Activated T-cell treated with anti-CD3 and anti-CD28 coated beads, Interleukin-2, amount 50 U/mL, for 48 hours (primary cell): Measurements from ENCODE around the gene LRRC75A.
"Not testable (repeated sequence)": the region's sequence is repeated elsewhere in the genome, so short reads cannot be mapped to it uniquely, and the experiment has no call there.

Experiments used
- DNase-seq, 2 experiments: peaks; one replicate each; pipeline ENCODE4 v3.0.0-alpha.2; 2020

The LRRC75A gene

GRCh38 chr17:16449121-16449570 lies 42.8 kb downstream of the LRRC75A start:
- peak; percentile 49 to 52 for DNase-seq

GRCh38 chr17:16448490-16448889 lies 43.5 kb downstream of the LRRC75A start:
- DNase-seq = no peak

GRCh38 chr17:16447676-16448075 lies 44.3 kb downstream of the LRRC75A start:
- peak in 1 of 2 experiments; percentile 35 for DNase-seq

GRCh38 chr17:16446338-16446983 lies 45.5 kb downstream of the LRRC75A start:
- peak; percentile 45 for DNase-seq

- DNase-seq = peak; percentile 65 to 68
Observed at GRCh38 chr17:16444258-16444886, 47.6 kb downstream of the LRRC75A start.

- peak; percentile 77 for DNase-seq
Observed at GRCh38 chr17:16443511-16444257, 48.3 kb downstream of the LRRC75A start.

GRCh38 chr17:16442594-16443510 lies 49.1 kb downstream of the LRRC75A start:
- peak; percentile 62 to 67 for DNase-seq

- peak in 1 of 2 experiments; percentile 48 for DNase-seq
Observed at GRCh38 chr17:16442141-16442540, 49.9 kb downstream of the LRRC75A start.

- no peak for DNase-seq
Observed at GRCh38 chr17:16440901-16441629, 50.9 kb downstream of the LRRC75A start.

GRCh38 chr17:16440354-16440753 lies 51.6 kb downstream of the LRRC75A start:
- not testable (repeated sequence) for DNase-seq

GRCh38 chr17:16439811-16440351 lies 52.1 kb downstream of the LRRC75A start:
- peak in 1 of 2 experiments; percentile 43 for DNase-seq

GRCh38 chr17:16439303-16439791 lies 52.6 kb downstream of the LRRC75A start:
- no peak for DNase-seq

GRCh38 chr17:16438557-16439302 lies 53.3 kb downstream of the LRRC75A start:
- DNase-seq = peak; percentile 94 to 96

- DNase-seq = no peak
Observed at GRCh38 chr17:16438173-16438556, 53.8 kb downstream of the LRRC75A start.

GRCh38 chr17:16437083-16437482 lies 54.9 kb downstream of the LRRC75A start:
- DNase-seq = no peak

GRCh38 chr17:16435925-16436886 lies 55.8 kb downstream of the LRRC75A start:
- no peak for DNase-seq

GRCh38 chr17:16434662-16435061 lies 57.3 kb downstream of the LRRC75A start:
- DNase-seq = no peak

- DNase-seq = no peak
Observed at GRCh38 chr17:16433514-16433913, 58.5 kb downstream of the LRRC75A start.

GRCh38 chr17:16432017-16432416 lies 60.0 kb downstream of the LRRC75A start:
- no peak for DNase-seq
